Lower leg skin (tissue), 3 donors: ENCODE measurements around the gene DUSP10.

Experiments used
- POLR2A ChIP-seq, 2 donors: fragments of 450-650 bp; IDR thresholded peaks; one replicate each; pipeline ENCODE4 v1.6.1; 2016 to 2017; ENCODE audit warnings: antibody characterized with exemption in 2 of 2, mild to moderate bottlenecking in 1 of 2, moderate library complexity in 1 of 2
- TF ChIP-seq, protein P1 (sequence below), 3 donors: fragments of 450-650 bp; IDR thresholded peaks; one replicate each; pipeline ENCODE4 v1.5.1; 2016; ENCODE audit warnings: antibody characterized with exemption in 3 of 3, mild to moderate bottlenecking in 3 of 3, moderate library complexity in 2 of 3

- TF ChIP-seq, protein P1, sequence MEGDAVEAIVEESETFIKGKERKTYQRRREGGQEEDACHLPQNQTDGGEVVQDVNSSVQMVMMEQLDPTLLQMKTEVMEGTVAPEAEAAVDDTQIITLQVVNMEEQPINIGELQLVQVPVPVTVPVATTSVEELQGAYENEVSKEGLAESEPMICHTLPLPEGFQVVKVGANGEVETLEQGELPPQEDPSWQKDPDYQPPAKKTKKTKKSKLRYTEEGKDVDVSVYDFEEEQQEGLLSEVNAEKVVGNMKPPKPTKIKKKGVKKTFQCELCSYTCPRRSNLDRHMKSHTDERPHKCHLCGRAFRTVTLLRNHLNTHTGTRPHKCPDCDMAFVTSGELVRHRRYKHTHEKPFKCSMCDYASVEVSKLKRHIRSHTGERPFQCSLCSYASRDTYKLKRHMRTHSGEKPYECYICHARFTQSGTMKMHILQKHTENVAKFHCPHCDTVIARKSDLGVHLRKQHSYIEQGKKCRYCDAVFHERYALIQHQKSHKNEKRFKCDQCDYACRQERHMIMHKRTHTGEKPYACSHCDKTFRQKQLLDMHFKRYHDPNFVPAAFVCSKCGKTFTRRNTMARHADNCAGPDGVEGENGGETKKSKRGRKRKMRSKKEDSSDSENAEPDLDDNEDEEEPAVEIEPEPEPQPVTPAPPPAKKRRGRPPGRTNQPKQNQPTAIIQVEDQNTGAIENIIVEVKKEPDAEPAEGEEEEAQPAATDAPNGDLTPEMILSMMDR (IDR thresholded peaks at IDR 0.05) = no peak
- no peak for TF ChIP-seq POLR2A (IDR thresholded peaks at IDR 0.05)
These were observed 52.8 kb downstream of the DUSP10 start for GRCh38 chr1:221689138-221689537.
